ENCODE data around the gene DSCAM.
"Not testable (repeated sequence)": the region's sequence is repeated elsewhere in the genome, so short reads cannot be mapped to it uniquely, and the experiment has no call there.

Gene DSCAM

DNA sequence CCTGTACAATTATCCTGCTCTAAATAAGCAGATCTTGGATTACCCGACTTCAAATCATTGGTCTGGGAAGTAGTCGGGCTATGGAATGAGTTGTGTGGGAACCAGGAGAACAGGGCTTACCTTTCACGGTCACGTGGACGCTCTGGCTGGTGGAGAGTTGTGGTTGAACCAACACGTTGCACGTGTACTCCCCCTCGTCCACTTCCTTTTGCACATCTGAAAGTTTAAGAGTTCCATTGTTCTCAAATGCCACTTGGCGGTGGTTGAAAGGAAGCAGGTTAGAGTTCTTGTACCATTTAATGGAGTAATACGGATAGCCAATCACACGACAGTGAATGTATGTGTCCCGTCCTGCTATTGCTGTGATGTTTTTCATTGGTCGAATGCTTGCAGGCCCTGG lies 509.0 kb downstream of the DSCAM start:
- DNase-seq (ENCODE audit: low read depth) = no peak
- H3K4me3 ChIP-seq (ENCODE audit: control insufficient read depth, low read depth, low read length) = no peak overlapping the region
- TF ChIP-seq, protein P1, sequence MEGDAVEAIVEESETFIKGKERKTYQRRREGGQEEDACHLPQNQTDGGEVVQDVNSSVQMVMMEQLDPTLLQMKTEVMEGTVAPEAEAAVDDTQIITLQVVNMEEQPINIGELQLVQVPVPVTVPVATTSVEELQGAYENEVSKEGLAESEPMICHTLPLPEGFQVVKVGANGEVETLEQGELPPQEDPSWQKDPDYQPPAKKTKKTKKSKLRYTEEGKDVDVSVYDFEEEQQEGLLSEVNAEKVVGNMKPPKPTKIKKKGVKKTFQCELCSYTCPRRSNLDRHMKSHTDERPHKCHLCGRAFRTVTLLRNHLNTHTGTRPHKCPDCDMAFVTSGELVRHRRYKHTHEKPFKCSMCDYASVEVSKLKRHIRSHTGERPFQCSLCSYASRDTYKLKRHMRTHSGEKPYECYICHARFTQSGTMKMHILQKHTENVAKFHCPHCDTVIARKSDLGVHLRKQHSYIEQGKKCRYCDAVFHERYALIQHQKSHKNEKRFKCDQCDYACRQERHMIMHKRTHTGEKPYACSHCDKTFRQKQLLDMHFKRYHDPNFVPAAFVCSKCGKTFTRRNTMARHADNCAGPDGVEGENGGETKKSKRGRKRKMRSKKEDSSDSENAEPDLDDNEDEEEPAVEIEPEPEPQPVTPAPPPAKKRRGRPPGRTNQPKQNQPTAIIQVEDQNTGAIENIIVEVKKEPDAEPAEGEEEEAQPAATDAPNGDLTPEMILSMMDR (IDR thresholded peaks at IDR 0.05; ENCODE audit: control insufficient read depth, insufficient read depth, low read depth, low read length, missing control alignments) = no peak

DNA sequence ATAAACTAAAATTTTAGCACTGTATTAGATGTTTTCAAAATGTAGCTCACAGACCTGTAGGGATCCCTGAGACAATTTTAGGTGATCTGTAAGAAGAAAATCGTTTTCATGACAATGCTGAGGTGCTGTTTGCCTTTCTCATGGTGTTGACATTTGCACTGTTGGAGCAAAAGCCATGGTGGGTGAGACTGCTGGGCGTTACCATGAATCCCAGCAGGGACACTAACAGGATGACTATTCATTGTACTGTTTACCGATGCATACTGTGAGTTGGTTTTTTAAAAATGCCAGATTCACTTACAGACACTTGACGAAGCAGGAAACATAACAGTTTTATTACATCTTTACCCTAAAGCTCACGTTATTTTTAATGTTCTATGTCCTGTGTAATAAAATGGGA lies 511.3 kb downstream of the DSCAM start:
- TF ChIP-seq, protein P1 (IDR thresholded peaks at IDR 0.05; ENCODE audit: control insufficient read depth, insufficient read depth, low read depth, low read length, missing control alignments) = no peak
- no peak for DNase-seq (ENCODE audit: low read depth)
- H3K4me3 ChIP-seq (ENCODE audit: control insufficient read depth, low read depth, low read length) = no peak overlapping the region

DNA sequence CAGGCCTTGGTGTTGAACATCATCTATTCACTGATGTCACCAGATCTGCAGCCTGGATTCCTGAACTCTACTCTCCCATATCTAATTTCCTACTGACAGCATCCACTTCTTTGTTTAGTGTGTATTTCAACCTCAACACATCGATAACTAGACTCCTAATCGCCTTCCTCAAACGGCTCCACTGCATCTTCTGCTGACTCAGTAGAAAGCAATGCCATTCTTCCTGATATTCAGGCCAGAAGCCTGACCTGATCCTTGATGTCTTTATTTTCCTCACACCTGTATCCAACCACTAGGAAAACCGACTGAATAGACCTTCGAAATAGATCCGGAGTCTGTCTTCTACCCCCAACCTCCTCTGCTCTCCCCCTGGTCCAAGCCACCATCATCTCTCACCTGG lies 512.8 kb downstream of the DSCAM start:
- H3K4me3 ChIP-seq (ENCODE audit: control insufficient read depth, low read depth, low read length) = no peak overlapping the region
- no peak for DNase-seq (ENCODE audit: low read depth)
- TF ChIP-seq, protein P1 (IDR thresholded peaks at IDR 0.05; ENCODE audit: control insufficient read depth, insufficient read depth, low read depth, low read length, missing control alignments) = no peak

DNA sequence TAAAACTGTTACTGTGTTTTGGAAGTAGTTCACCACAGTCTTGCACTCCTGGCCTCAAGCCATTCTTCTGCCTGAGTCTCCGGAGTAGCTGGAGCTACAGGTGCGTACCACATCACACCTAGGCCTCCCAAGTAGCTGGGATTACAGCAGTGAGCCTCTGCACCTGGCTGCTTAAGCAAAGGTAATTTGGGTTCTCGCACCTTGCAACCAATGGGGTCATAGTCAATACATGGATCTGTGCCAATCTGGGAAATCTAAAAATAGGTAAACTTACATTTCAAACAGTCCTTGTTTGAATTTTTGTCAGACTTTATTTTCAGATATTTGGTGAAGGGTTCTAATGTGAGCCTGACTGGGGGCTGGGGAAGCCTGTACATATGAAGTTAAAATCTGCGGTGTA lies 513.2 kb downstream of the DSCAM start:
- no peak for DNase-seq (ENCODE audit: low read depth)
- TF ChIP-seq, protein P1 (IDR thresholded peaks at IDR 0.05; ENCODE audit: control insufficient read depth, insufficient read depth, low read depth, low read length, missing control alignments) = no peak

DNA sequence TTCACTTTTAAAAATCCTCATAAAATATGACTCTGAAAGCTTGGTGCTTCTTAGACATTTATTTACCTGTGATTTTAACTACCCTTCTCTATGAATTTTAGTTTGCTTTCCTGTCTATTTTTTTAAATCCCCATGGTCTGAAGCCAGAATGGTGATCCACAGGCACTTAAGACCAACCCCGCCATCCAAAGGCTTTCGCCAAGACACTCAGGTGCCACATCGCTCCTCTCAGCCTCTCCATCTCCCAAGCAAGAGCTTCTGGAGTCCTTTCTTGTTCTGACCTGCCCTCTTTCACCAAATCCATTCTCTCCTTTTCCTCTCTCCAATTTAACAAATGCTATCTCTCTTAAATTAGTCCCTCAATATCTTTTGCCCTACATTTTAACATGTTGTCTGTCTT lies 515.2 kb downstream of the DSCAM start:
- H3K4me3 ChIP-seq (ENCODE audit: control insufficient read depth, low read depth, low read length) = no peak overlapping the region
- TF ChIP-seq, protein P1 (IDR thresholded peaks at IDR 0.05; ENCODE audit: control insufficient read depth, insufficient read depth, low read depth, low read length, missing control alignments) = no peak
- DNase-seq (ENCODE audit: low read depth) = no peak

More for the DNA sequence above, 513.2 kb downstream of the DSCAM start:
- no peak overlapping the region for H3K4me3 ChIP-seq (ENCODE audit: control insufficient read depth, low read depth, low read length)

DNA sequence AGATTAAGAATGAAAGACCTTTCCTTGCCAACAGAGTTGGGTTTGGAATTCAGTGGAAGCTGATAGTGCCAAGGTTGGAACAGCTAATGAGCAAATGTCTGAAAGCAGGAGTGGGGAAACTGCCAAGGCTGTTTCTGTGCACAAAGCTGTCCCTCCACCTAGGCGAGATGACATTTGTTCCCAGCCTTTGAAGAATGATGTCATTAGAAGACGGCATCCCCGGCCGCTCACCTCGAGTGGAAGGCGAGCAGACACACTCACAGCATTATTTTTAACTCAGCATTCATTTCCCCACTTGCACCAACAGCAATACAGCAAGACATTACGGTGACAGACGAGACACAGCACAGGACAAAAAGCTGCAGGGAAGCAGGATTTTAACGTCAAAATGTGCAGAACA lies 515.8 kb downstream of the DSCAM start:
- TF ChIP-seq, protein P1 (IDR thresholded peaks at IDR 0.05; ENCODE audit: control insufficient read depth, insufficient read depth, low read depth, low read length, missing control alignments) = no peak
- no peak for DNase-seq (ENCODE audit: low read depth)
- no peak overlapping the region for H3K4me3 ChIP-seq (ENCODE audit: control insufficient read depth, low read depth, low read length)

DNA sequence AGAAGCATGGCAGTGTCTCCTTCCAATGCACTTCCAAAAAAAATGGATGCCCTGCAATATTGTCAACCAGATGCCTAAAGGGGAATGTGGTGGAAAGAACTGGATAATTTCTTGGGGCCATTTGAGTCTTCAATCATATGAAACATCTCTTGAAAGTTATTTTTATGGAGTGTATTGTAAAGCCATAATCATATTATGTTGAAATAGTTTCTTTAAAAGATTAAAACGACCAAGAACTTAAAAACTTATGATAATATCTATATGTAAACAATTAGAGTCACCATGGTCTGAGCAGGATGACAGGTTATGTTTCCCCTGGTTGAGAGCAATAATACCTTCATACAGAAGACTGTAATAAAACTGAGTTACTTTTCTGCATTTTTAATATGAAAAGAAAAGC lies 522.6 kb downstream of the DSCAM start:
- DNase-seq (ENCODE audit: low read depth) = no peak
- TF ChIP-seq, protein P1 (IDR thresholded peaks at IDR 0.05; ENCODE audit: control insufficient read depth, insufficient read depth, low read depth, low read length, missing control alignments) = no peak
- H3K4me3 ChIP-seq (ENCODE audit: control insufficient read depth, low read depth, low read length) = no peak overlapping the region

DNA sequence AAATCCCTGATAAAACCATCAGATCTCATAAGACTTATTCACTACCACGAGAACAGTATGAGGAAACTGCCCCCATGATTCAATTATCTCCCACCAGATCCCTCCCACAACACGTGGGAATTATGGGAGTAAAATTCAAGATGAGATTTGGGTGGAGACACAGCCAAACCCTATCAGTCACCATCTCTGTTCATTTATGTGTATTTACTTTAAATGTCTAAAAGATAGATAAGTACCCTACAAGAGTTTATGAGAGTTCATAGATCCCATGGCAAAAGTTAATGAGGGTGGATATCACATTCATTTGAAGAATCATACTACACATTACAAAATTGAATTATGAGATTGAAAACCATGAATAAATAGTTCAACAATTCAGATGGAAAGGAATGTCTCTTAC lies 526.2 kb downstream of the DSCAM start:
- not testable (repeated sequence) for DNase-seq (ENCODE audit: low read depth); H3K4me3 ChIP-seq (ENCODE audit: control insufficient read depth, low read depth, low read length)
